Activated gamma-delta T cell (primary cell): Measurements from ENCODE around the gene STAT5B.

Experiments used
- DNase-seq: peaks from one replicate; lab custom pipeline; 2025; lab: John Stamatoyannopoulos, UW

Gene STAT5B

DNA sequence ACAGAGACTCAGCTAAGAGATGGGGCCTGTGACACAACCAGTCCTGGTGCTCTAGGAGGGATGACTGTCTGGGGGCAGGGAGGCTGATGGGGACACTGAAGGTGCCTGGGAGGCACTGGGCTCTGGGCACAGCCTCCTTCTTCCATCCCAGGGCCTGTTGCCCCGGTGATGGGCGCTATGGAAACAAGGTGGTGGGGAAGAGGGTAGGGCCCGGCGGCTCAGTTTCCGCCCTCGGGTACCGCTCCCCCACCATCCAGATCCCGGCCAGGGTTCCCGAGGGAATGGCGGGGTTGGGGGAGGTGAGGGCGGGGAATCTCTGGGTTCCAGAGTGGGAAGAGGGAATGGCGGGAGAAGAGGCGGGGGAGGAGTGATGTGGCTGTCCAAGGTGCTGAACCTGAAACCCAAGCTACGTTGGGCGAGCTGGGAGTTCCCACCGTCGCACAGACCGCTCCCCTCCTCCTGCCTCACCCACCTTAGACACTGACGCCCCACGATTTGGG, 96.2 kb downstream of the STAT5B start:
- no peak for DNase-seq

DNA sequence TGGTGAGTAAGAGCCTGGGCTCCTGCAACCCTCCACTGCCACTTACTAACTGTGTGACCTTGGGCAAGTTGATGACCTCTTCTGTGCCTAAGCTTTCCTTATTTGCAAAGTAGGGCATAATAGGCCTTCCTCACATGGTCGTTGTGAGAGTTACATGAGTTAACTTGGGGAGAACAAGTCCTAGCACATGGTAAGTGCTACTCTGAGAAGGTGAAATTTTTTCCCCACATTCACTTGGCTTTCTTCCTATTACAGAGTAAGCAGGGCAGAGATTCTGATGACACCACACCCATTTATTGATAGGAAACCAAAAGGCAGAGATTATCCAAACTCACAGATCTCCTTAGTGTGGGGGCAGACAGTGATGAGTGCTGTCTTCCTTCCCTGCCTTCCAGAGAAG, 96.9 kb downstream of the STAT5B start:
- no peak for DNase-seq

DNA sequence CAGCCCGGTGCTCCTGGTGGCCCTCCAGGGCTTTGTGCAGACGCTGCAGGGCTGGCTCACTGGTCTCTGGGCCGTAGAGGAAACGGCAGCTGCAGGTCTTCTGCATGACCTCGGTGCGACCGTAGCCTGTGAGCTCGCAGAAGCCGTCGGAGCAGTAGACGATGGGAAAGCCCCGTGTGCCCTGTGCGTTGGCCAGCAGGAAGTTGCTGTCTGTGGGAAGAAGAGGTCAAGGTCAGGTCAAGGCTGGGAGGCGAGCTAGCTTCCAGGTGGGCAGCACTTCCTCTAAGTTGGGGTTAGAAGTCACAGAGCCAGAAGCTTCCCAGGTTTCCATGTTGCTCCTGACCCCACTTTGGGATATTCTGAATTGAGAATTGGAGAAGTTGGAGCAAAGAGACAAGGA, 97.4 kb downstream of the STAT5B start:
- no peak for DNase-seq

DNA sequence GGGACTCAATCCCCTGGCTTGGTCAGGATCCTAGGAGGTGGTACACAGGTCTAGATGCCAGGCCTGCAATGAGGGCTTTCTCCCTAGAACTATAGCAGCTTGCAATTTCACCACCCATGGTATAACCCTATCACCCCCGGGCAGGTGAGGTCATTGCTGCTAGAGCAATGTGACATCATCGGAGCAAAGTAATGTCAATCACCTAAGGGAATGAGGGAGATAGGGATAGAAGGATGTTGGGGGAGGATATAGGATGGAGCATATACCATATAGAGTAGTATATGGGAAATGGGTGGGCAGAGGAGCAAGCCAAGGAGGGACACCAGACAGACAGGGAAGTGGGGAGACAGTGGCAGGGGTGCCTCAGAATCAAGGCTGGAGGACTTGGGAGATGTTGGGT, 98.5 kb downstream of the STAT5B start:
- no peak for DNase-seq

DNA sequence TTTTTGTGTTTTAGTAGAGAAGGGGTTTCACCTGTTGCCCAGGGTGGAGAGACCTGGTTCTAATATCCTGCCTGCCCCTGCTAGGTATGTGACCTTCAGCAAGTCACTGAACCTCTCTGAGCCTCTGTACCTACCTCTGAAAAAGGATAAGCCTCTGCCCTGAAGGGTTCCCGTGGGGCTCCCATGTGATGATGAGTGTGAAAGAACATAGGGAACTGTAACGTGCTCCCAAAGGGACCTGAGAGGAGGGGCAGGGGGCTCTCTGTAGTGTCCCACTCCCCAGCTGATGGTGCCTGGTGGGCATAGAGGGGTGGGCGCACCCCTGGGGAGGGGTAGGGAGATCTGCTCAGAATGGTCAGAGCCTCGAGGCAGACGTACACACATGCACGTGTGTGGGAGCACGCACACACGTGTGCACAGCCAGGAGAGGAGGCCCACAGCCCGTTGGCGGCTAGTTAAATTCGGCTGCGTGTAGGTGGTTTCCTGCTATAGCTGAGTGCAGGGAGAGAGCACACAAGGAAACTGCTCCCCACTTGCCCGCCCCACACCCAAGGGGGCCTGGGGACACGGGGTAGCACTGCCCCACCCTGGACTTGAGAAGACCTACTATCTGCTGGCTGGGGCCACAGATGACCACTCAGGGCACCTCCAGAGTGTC, 101.9 kb downstream of the STAT5B start:
- no peak for DNase-seq

DNA sequence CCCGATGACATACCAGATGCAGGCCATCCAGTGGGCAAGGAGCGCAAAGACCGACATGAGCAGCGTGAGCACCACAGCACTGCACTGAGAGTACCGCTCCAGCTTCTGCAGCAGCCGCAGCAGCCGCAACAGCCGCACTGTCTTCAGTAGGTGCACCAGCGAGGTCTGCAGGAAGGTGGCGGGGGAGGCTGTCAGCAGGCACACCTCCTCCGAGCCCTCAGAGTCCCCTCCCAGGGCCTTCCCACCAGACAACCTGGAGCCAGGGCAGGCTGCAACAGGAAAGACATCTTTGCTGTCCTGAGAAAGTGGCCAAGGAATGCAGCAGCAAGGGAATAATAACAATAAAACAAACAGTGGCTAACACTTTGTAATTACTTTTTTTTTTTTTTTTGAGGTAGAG, 104.4 kb downstream of the STAT5B start:
- DNase-seq = no peak

DNA sequence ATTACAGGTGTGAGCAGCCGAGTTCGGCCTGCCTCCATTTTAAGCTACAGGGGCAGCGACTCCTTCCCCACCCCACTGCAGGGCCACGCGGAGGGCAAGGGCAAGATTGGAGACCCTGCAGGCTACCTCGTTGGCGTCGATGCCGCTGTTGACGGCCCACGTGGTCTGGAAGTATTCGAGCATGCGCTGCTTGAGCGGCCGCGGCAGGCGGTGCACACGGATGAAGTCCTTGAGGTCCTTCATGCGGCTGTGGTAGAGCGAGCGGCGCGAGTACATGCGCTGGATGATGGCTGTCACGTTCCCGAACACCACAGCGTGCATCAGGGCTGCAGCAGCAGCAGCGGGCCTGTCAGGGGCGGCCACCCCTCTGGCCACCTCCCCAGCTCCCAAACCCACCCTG, 106.8 kb downstream of the STAT5B start:
- no peak for DNase-seq

DNA sequence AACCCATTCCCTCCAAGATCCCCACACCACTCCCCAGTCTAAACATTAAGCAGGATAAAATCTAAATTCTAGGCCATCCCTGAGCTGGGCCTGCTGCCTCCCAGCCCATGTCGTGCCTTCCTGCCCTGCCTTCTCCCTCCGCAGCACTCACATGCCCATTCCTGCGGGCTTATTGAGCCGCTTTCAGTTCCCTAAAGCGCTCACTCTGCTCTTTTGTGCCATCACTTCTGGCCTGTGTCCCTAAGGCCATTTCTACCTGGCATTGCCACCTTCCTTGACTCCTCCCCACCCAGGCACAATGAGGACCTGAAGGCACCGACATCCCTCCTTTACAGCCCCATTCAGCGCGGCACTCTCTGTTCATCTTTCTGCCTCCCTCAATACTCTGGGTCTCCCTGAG, 108.4 kb downstream of the STAT5B start:
- no peak for DNase-seq

DNA sequence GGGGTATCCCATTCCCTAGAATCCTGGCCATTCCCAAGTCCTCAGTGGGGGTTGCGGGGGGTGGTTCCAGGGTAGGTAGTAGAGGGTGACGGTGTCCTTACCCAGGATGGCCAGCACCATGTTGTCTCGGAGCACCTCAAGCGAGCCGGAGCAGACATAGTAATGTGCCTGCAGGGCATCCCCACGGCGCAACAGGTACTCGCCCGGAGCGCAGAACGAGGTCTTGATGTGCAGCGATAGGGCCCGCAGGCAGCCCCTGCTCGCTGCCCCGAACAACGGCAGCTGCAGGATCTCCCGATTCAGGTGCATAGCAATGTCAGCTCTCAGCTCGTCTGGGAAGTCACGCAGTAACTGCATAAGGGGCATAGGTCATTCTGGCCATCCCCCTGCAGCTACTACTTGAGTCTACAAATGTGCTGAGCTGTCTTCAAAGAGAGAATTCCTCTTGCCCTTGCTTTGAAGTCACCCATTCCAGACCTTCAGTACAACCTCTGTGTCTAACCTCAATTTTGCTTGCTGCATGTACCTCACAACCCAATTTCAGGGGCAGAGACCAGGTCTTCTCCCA, 109.9 kb downstream of the STAT5B start:
- no peak for DNase-seq

DNA sequence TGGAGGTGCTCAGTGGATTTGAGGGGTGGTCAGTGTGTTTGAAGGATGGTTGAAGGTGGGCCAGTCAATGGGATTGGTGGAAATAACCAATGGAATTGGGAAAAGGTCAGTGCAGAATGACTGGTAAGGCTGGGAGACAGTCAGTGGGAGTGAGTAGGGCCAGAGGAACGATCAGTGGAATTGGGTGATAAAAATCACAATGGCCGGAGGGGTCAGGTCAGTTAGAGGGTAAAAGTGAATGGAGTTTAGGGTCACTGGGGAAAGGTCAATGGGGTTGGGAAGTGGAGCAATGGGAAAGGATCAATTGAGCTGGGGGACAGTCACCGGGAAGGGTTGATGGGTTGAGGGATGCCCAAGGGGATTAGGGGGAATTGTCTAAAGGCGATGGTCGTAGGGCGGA, 110.4 kb downstream of the STAT5B start:
- DNase-seq = no peak

DNA sequence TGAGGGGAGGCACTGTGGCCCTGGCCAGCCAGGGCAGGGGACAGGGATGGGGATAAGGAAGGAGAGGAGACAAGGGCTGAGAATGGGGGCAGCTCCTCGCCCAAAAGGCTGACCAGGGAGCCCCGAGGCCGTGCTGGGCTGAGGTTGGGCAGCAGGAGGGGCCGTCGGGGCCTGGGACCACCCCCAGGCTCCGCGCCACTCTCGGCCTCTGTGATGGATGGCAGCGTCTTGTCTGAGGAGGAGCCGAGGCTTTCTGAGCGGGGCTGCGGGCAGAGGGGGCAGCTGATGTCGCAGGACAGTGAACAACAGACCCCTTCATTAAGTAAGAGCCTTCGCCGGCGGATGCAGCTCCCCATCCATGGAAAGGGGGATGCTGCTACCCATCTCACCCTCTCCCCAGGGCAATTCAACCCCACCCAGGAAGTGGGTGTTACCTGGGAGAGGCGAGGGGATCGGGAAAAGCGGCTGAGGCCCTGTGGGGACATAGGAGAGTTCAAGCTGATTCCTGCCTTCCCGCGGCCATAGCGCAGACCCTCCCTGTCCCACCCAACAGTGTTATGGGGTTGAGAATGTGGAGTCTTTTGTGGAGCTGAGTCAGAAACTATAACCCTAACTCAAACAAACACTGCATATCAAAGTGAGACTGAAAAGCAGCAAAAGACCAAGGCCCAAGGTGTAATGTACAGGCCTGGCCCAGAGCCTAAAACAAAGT, 112.3 kb downstream of the STAT5B start:
- DNase-seq = no peak

DNA sequence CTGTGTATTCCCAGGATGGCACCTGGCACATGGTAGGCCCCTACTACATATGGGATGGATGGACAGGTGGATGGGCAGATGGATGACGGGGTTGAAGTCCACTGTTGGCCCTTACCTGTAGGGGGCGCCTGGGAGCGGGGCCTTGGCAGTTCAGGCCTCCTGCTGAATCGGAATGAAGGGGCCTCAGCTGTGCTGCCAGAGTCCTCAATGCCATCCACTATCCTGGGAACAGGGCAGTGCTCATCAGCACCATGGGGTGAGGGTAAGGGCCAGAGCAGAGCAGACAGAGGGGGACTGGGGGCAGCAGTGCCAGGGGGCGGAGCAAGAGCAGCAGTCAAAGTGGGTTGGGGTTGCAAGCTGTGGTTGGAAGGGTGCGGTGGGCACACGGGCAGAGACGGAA, 113.1 kb downstream of the STAT5B start:
- no peak for DNase-seq

DNA sequence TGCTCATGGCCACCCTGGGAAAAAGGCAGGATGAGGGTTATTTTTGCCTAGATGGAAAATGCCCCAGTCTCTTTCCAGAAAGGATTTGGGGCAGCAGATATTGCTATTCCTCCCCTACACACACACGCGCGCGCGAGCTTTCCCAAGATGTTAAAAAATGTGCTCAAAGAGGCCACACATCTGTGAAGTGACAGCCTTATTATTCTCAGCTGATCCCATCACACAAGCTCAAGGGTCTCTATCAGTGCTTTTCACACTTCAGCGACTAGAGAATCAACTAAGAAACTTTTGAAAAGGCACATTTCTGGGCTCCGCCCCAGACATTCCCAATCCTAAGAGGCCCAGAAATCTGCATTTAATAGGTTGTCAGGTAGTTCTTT, 115.7 kb downstream of the STAT5B start:
- no peak for DNase-seq

DNA sequence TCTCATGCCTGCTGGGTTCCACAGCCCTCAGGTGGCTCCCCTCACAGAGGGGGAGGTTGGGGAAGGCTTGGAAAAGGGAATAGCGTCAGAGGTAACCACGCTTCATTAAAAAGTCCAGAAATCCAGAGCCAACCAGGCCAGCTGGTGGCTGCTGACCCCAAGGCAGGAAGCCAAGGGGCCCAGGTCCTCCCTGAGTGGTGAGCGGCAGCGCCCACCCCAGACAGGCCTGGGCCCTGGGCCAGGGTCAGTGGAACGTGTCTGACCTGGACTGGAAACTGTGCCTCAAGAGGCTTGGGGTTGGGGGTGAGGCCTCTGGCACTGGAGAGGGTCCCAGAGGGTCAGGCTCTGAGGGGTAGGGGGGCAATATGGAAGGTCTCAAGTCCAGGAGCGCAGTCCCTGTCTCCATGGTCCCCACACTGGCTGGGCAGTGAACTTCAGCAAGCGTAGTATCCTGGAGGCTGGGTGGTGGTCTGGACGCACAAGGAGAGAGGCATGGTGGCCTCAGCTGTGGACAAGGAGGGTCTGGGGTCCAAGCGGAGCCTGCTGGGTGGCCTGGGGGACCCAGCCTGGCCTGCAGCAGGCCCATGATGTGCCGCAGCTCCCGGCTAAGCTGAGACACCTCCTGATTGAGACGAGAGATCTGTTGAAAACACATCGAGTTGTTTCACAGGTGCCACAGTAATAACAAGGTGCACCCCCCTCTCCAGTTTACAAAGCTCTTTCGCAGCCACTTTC, 116.2 kb downstream of the STAT5B start:
- DNase-seq = no peak

DNA sequence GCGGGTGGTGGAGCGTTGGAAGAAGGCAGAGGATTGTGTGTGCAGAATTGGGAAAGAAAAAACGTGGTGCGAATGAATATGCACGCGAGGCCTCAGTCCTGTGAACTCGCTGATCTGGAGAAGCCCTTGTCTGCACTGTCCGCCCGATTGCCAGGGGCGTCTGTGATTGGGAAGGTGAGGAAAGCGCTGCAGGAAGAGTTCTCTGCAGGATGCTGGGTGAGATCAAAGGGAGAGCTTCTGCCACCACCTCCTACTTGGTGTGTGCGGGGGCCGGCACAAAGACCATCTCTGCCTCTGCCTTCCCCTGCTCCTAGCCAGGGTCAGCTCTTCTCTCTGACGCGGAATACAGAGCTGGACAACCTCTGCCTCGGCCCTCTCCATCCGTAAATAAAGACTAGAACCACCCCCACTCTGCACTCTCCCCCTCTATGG, 120.6 kb downstream of the STAT5B start:
- no peak for DNase-seq

DNA sequence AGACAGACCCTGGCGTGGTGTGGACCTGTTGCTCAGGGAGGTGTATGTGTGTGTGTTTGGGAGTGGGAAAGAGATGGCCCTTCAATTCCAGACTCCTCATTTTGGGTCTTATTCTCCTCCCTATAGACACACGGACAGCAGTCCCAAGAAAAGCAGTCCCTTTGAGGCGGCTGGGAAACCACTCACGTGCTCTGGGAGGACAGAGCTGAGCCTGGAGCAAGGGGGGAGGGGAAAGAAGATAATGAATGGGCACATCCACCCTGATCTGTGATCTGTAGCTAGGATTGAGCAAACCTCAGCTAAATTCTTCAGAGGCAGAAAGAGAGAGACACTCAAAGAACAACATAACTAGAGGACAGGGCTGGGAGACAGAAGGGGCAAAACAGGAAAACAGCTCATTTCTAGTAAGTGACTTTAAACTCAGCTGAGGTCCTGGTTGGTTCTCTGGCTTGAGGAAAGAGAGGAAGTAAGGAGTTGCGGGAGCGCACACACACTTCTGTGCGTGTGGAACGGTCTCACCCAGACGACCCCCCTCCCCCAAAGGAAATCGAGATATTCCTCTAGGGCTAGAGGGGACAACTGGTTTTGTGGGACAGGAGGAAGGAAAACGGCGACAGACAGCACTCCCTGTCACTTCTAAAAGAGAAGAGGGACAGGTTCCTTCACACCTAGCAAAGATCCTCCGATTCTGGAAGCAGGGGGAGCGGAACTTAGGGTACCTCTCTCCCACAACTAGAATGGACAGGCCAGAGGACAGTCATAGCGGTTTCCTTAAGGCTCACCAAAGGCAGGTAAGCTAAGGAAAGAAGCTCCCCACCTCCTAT, 122.1 kb downstream of the STAT5B start:
- DNase-seq = no peak
